C1 segment of cervical spinal cord (tissue), 14 donors: ENCODE data around the gene CD8B2.
"Not testable (repeated sequence)": the region's sequence is repeated elsewhere in the genome, so short reads cannot be mapped to it uniquely, and the experiment has no call there.

Source experiments
- DNase-seq, 14 donors: peaks; one replicate each; lab custom pipeline; 2025; lab: John Stamatoyannopoulos, UW

The CD8B2 gene

DNA sequence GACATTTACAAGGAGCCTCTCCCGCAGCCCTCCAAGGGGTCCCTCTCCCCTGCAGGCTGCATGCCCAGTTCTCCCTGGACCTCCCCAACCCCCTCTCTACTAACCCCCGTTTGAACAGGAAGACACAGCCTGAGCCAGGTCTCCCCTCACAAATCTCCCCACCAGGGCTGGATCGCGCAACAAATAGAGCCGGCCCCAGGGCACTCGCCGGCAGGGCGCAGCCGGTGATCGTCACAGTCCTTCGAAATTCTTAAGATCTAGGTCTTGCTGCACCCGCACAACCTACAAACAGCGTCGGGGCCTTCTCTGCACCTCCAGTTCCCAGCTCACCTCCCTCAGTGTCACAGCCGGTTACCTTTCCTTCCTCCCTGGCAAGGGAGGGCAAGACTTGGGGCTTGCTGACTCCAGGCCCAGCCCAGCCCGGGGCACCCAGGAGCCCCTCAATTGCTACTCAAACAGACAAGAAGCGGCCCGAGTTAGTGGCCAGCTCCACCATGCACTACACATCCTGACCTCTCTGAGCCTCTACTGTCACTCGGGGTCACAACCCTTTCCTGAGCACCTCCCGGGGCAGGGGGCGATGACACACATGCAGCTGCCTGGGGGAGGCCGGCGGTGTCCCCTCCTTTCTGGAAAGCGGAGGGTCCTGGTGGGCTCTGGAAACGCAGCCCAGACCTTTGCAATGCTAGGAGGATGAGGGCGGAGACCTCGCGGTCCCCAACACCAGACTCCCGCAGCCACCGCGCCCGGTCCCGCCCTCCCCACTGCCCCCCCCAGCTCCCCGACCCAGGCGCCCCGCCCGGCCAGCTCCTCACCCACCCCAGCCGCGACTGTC lies at the start of gene CD8B2:
CD8B2 (plus strand) TSS at position 814 of the 835 bp plus-strand sequence. CDS start 63 bp downstream, outside the sequence.
- not testable (repeated sequence) for DNase-seq

GRCh38 chr2:106461882-106462281 lies 25.3 kb upstream of the CD8B2 start:
- not testable (repeated sequence) for DNase-seq

DNA sequence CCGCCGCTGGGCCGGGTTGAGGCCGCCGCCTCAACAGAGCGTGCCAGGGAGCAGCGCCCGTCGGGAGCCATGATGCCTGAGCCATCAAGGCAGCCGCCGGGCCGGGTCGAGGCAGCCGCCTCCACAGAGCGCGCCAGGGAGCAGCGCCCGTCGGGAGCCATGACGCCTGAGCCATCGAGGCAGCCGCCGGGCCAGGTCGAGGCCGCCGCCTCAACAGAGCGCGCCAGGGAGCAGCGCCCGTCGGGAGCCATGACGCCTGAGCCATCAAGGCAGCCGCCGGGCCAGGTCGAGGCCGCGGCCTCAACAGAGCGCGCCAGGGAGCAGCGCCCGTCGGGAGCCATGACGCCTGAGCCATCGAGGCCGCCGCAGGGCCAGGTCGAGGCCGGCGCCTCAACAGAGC lies 19.6 kb upstream of the CD8B2 start:
- not testable (repeated sequence) for DNase-seq

DNA sequence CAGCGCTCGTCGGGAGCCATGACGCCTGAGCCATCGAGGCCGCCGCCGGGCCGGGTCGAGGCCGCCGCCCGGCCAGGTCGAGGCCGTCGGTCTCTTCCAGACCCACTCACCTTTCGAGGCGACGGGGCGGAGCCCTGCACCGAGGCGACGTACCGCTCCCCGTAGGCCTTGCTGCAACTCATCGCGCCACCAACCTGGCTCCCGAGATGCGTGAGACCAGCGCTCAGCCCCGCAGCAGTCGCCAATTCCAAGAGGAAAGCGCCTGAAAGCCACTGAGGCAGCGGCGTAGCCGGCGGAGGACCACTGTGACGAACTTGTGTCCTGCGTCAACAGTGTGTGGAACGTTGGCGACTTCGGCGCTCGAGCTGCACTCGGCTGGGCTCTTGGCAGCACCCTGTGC lies 19.1 kb upstream of the CD8B2 start, which contains the start of gene RGPD3:
RGPD3 (minus strand) TSS at position 307 of the 400 bp plus-strand sequence; CDS start at position 182, 125 bp downstream.
- DNase-seq, result not testable (repeated sequence)

DNA sequence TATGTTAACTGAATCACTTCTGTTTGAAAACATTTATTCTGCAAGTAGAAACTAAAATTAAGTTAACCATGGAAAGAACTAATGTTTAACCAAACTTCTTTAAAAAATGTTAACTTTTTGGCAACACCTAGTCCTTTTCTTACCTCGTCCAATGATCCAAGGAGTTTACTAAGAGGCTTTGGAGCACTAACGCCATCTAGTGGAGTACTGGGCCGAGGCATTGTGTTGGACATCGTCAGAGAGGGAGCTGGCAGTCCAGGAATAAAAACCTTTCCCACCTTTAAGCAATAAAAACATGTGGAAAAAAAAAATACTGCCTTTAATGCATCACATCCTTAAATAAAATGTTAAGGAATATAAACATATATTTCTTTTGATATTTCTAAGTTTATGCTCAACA lies 16.5 kb upstream of the CD8B2 start:
- not testable (repeated sequence) for DNase-seq

DNA sequence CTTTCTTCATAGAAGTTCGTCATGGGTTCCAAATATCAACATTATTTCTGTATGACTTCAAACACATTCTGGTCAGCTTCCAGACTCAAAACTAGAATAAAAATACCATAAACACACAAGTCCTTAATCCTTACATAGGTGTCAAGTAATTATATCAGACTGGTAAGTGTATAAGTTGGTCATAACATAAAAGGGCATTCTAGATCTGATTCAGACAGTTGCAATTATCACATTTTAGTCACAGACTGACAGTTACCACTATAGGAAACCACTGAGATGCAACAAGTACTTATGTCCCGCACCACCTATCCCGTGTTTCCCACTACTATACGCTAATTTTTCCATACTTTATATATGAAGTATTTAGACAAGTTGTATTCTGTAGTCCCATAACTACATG lies 9.5 kb upstream of the CD8B2 start:
- not testable (repeated sequence) for DNase-seq

- DNase-seq, result not testable (repeated sequence)
These were observed 7.6 kb upstream of the CD8B2 start for GRCh38 chr2:106479563-106479962.

DNA sequence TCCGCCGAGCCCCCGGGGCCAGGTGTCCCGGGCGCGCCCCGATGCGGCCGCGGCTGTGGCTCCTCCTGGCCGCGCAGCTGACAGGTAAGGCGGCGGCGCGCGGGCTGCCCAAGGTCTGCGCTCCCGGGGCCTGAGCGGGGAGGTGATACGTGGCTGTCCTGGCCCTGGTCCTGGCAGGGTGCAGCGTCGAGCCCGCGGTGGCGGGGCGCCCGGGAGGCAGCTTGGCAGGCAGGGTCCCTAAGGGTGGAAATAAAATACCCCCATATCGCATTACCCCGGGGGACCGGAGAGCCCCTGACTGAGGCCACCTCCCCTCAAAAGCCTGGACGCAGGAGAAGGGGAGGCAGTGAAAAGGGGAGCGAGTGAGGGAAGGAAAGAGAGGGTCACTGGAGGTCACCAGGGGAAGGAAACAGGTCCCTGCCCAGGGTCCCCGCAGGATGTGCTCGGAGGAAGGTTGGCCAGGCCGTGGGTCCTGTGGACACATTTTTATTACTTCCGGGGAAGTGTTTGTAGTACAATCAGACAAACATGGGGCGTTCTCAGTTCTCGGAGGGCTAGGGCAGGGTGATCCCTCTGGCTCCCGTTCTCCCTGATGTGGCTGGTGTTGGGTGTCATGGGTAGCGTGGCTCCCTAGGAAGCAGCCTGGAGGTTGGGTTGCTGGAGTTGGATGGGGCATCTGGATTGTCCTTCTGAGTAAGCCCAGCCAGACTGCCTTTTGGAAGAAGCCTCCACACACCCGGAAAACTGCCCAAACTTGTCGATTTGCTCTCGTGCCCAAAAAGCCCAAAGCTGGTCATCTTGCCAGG lies 425 bp downstream of the CD8B2 start:
- not testable (repeated sequence) for DNase-seq

DNA sequence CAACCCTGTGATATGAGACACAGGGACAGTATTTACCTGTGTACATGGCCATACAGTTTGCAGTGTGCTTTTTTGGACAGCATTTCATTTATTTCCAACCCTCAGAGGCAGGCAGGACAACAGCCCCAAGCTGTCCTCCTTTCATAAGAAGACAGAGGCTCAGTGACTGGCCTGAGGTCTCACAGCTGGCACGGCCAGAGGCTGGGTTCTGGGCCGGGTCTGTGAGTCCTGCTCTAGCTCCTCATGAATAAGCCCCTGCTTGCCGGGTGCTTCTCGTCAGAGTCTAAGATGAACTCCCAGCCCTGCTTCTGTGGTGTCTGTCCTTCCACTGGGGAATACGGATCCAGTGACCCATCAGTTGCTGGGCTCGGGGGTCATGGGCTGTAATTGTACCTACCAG lies 2.5 kb downstream of the CD8B2 start:
- not testable (repeated sequence) for DNase-seq

- DNase-seq, result not testable (repeated sequence)
These were observed 5.2 kb downstream of the CD8B2 start for GRCh38 chr2:106492399-106492798.

DNA sequence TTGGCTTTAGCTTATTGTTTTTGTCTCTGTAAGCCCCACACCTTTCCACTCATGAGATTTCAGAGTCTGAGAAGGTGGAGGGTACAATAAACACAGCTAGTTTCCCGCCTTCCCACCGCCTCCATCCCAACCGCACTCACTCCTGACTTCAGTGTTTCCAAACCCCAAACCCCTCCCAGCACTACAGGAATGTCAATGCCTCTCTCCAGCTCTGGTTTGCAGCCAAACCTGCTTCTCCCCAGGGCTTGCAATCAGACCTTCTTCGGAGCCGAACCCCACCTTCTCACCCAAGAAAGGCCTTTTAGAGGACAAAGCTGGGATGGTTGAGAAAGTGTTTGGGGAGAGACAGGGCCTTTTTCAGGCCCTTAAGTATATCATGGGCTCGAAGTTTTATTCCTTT lies 5.7 kb downstream of the CD8B2 start:
- DNase-seq, result not testable (repeated sequence)

DNA sequence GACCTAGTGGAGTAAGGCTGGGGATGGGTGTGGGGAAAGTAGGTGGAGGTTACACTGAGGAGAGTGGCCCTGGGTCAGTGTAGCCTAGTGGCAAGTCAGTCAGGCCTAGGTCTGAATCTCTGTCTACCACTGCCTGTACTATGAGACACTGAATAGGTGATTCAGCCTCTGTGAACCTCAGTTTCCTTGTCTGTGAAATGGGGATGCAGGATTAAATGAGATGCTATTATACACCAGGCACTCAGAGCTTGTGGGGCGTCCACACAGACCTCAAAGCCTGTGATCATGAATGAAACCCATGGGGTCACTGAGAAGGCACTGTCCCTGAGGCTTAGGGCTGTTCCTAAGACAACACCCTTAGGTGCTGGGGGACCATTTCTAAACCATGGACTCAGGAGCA lies 11.4 kb downstream of the CD8B2 start:
- not testable (repeated sequence) for DNase-seq

GRCh38 chr2:106500350-106500749 lies 13.2 kb downstream of the CD8B2 start:
- DNase-seq, result not testable (repeated sequence)

DNA sequence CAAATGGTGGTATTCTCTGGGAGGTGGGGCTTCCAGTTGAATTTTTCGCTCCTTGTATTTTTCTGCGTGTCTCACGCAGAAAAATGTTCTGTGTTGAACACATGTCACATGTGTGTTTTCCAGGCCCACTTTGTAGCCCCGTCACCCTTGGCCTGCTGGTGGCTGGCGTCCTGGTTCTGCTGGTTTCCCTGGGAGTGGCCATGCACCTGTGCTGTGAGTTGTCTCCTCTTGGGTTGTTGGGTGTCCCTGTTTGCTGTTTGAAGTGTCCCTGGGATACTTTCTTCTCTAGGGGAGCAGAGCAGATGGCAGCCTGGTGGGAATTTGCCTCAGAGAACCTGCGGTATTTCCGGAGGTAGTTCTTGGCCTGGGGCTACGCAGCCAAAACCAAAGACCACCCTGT lies 15.2 kb downstream of the CD8B2 start:
- not testable (repeated sequence) for DNase-seq

GRCh38 chr2:106504192-106504591 lies 17.0 kb downstream of the CD8B2 start:
- DNase-seq, result not testable (repeated sequence)

DNA sequence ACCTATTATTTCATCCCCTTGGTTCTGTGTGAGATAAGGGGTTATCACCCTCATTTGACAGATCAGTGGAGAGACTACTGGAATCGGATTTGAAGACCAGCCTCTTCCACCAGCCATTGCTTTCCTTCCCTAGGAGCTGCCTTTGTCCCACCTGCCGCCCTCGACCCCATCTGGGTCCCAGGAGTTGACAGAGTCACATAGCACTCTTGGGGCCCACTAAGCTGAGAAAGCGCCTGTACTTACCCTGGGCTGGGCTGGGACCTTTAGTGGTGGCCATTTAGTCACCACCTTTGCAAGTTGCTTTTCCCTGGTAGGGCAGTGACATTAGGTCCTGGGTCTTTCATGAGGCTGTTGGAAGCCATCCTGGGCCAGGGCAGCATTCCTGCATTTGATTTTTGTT lies 17.6 kb downstream of the CD8B2 start:
- DNase-seq, result not testable (repeated sequence)

DNA sequence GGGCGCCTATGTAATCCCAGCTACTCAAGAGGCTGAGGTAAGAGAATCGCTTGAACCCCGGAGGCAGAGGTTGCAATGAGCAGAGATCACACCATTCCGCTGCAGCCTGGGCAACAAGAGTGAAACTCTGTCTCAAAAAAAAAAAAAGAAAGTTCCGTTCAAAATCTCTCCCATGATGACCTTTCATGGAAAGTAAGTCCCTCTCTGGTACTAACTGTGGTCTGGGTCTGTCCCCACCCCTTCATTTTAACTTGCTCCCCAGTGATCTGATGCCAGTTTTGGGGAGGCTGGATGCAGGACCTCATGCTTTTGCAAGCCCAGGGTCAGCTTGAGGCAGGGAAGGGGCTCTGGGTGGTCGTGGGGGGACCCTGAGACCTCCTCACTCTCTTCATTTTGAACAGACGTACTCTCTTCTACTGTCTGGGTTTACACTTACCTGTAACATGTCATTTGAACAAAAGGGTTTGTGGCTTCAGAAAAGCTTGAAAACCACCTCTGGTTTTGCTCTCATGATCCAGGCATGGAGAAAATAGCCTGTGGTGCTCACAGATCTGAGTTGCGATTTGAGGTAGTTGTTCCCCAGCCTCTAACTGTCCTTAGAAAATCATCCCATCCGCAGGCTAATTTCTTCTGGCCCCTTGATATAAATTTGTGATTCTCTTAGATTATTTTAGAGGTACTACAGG lies 19.0 kb downstream of the CD8B2 start:
- DNase-seq, result not testable (repeated sequence)

GRCh38 chr2:106508660-106509373 lies 21.7 kb downstream of the CD8B2 start:
- DNase-seq, result not testable (repeated sequence)

DNA sequence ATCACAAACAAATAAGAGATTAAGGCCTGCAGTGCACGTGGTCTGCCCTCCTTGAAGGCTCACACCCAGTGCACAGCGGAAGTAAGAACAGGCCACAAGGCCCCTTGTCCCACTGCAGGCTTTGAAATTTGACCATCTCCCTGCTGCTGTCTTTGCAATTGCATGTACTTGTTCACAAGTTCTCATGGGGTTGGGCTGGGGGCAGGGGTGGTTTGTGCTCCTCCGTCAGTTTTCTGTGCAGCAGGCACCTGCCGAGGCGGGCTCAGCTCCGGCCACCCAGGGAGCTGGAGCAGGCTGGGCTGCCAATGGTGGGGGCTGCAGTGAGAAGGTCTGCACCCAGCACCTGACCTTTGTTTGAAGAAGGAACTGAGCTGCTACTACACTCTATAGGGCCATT lies 22.2 kb downstream of the CD8B2 start:
- DNase-seq, result not testable (repeated sequence)

DNA sequence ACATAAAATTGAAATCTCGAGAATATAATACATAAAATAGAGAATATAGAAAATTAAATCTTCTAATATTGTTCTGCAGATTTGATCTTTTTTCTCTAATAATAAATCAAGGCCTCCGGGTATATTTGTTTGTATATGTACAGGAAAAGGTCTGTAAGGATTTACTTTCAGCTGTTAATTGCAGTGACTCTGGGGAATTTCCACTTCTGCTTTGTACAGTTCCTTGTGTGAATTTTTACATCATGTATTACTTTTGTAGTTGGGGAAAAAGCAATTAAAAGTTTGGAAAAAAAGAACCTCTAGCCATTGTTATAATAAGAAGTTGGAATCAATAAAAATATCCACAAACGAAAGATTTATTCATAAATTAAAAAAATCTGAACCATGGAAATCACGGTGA lies 23.6 kb downstream of the CD8B2 start:
- DNase-seq, result not testable (repeated sequence)

- DNase-seq, result not testable (repeated sequence)
These were observed 24.3 kb downstream of the CD8B2 start for GRCh38 chr2:106511476-106511901.
